ENCODE results near the gene PDE4D.

GRCh38 chr5:59260200-59260599 is 633.3 kb downstream of the PDE4D start:
- TF ChIP-seq CTCF (conservative IDR thresholded peaks at IDR 0.05 in 1 of 2, IDR thresholded peaks at IDR 0.05 in 1 of 2; ENCODE audit: extremely low read depth in 1 of 2, insufficient read depth in 1 of 2, low read depth in 1 of 2, low read length in 2 of 2) (no peak), EZH2 (IDR thresholded peaks at IDR 0.05; ENCODE audit: borderline replicate concordance, low read length) (no peak)
